GM12891 (cell line): ENCODE data around the gene ANXA2.

Experiments
- PAX5 ChIP-seq: IDR thresholded peaks from 2 replicates; pipeline ENCODE4 v1.6.1; 2011; ENCODE audit warnings: low read length, moderate library complexity, mild to moderate bottlenecking; ENCODE audit not compliant: insufficient read depth, severe bottlenecking
- POLR2A ChIP-seq: IDR thresholded peaks from 2 replicates; pipeline ENCODE4 v1.6.1; 2011; ENCODE audit warnings: low read depth, low read length, control low read depth
- POLR2AphosphoS5 ChIP-seq: IDR thresholded peaks from 2 replicates; pipeline ENCODE4 v1.6.1; 2011; ENCODE audit warnings: low read depth, low read length, control low read depth
- SPI1 ChIP-seq: IDR thresholded peaks from 2 replicates; pipeline ENCODE4 v1.6.1; 2011; ENCODE audit warnings: low read depth, low read length, control low read depth
- TAF1 ChIP-seq: IDR thresholded peaks from 2 replicates; pipeline ENCODE4 v1.6.1; 2011; ENCODE audit warnings: low read depth, low read length, control low read depth

GRCh38 chr15:60328852-60329443 is 68.8 kb downstream of the ANXA2 start:
- TF ChIP-seq POLR2A = no peak
- TF ChIP-seq PAX5 = no peak
- TF ChIP-seq POLR2AphosphoS5 = no peak
- no peak for TF ChIP-seq SPI1
- TF ChIP-seq TAF1 = no peak
